ENCODE results near the gene LETM1.

The LETM1 gene

DNA sequence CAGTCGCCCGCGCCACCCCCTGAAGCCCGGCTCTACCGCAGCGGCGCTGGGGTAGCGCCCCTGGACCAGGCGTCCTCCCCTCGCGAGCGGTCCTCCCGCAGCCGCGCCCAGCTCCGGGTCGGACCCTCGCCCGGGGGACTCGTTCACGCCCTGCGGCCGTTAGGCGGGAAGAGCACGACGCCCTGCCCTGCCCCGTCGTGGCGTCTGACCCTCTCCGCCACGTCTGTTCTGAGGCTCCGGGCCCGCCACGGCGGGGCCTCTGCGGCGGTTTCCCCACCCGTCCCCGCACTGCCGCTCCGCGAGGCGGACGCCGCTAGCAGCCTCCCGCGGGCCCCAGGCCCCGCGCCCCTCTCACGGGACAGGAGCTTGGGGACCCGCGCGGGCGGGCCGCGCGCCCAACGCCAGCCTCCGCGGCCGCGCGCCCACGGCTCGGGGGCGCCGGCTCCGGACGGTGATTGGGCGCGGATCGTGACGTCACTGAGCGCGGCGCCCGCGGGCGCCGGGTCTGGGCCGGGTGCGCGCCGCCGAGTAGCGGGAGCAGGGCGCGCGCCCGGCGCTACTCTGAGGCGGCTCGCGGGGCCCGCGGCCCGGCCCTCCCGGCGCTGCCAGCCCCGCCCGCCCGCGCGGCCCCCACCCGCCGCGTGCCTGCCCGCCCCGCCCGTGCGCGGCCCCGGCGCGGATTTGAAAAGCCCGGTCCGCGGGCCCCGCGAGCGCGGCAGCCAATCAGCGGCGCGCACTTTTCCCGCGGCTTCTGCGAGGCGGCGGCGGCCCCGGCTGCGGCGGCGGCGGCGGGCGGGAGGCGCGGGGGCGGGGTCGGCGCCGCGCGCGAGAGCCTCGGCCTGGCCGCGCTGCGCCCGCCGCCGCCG is 14.9 kb upstream of the LETM1 start, which contains the start of gene NSD2:
TSS of gene NSD2 (plus strand) at position 816 of the 866 bp plus-strand sequence. CDS start 29,262 bp downstream, outside the sequence.
- peak; percentile 85 to 93 (median 93) for DNase-seq
- POLR2A ChIA-PET: interaction anchor here (1.3 kb wide), 1 partner anchor 14 kb away, joined by 8 read pairs; the partner anchor contains the start of gene LETM1
- Histone ChIP-seq H3K27me3 (replicated peaks in 2 of 5; ENCODE audit: control insufficient read depth in 4 of 5, insufficient read depth in 5 of 5, low read length in 4 of 5) (no peaks in the 10 kb centered on the region), H3K27ac (ENCODE audit: insufficient read depth in 1 of 2, low read depth in 1 of 2, low read length in 2 of 2, poor library complexity in 1 of 2, severe bottlenecking in 2 of 2) (peak within 1 kb of the TSS; percentile 68 to 87), H3K9me3 (ENCODE audit: control extremely low read depth in 1 of 5, control insufficient read depth in 4 of 5, insufficient read depth in 2 of 5, low read depth in 1 of 5, low read length in 4 of 5) (no peaks in the 10 kb centered on the region), H3K4me3 (ENCODE audit: control insufficient read depth in 1 of 7, extremely low read depth in 1 of 7, insufficient read depth in 4 of 7, low read depth in 2 of 7, low read length in 6 of 7) (peak within 1 kb of the TSS; percentile 75 to 93 (median 82)), H3K36me3 (ENCODE audit: control insufficient read depth in 4 of 4, insufficient read depth in 4 of 4, low read length in 3 of 4) (no peaks in the 10 kb centered on the region), H3K4me1 (ENCODE audit: control extremely low read depth in 1 of 4, control insufficient read depth in 4 of 4, insufficient read depth in 4 of 4, low read length in 3 of 4) (peaks cover 12 to 41% (median 31%) of the 10 kb centered on the region in 4 experiments)
- CTCF ChIA-PET: interaction anchor here (1.0 to 1.6 kb wide), 4 partner anchors 9 to 29 kb away, joined by 3 to 7 read pairs (median 4); no protein-coding TSS in a partner anchor
- 0% methylated on average over 81 of the region's 155 CpGs for WGBS (ENCODE audit: insufficient coverage)

DNA sequence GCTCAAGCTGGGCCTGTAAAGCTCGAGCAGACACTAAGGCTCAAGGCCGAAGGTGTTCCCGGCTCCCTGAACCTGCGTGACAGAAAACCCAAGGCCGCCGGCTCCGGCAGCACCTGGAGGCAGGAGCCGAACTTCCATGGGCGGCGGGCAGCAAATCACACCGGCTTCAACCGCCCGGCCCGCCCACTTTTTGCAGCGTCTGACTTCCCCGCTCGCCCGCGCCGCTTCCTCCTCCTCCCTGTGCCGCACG is 14.3 kb upstream of the LETM1 start:
- ChIA-PET POLR2A (interaction anchor here (1.3 kb wide), 1 partner anchor 14 kb away, joined by 8 read pairs; the partner anchor contains the start of gene LETM1), CTCF (interaction anchor here (1.0 to 1.6 kb wide), 4 partner anchors 9 to 29 kb away, joined by 3 to 7 read pairs (median 4); no protein-coding TSS in a partner anchor)
- 0% methylated on average over 22 of the region's 22 CpGs for WGBS (ENCODE audit: insufficient coverage)

DNA sequence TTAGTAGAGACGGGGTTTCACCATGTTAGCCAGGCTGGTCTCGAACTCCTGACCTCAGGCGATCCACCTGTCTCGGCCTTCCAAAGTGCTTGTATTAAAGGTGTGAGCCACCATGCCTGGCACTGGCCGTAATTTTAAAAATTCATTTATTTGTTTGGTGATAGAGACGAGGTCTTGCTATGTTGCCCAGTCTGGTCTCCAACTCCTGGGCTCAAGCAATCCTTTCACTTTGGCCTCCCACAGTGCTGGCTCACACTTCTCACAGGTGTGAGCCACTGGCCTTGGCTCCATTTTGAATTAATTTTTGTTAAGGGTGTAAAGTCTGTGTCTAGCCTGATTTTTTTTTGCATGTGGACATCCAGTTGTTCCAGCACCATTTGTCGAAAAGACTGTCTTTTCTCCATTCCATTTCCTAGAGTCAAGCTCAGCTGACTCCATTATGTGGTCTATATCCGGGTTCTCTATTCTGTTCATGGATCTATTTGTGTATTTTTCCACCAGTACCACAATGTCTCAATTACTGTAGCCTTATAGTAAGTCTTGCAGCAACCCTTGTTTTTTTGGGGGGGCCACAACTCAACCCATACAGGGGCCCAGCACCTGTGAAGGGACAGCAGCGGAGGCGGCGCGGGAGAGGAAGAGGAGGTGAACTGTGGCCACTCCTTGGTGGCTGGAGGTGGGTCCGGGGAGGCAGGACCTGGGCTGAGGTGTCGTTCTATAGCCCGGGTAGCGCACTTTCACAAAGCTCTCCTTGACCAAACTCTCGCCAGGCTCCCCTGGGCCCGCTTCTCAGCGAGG is 13.8 kb upstream of the LETM1 start:
- no peak for DNase-seq
- 41% methylated on average over 11 of the region's 19 CpGs for WGBS (ENCODE audit: insufficient coverage)
- POLR2A ChIA-PET: interaction anchor here (1.3 kb wide), 1 partner anchor 13 kb away, joined by 8 read pairs; the partner anchor contains the start of gene LETM1
- Histone ChIP-seq H3K9me3 (ENCODE audit: control extremely low read depth in 1 of 5, control insufficient read depth in 4 of 5, insufficient read depth in 2 of 5, low read depth in 1 of 5, low read length in 4 of 5) (no peaks in the 10 kb centered on the region), H3K27me3 (replicated peaks in 2 of 5; ENCODE audit: control insufficient read depth in 4 of 5, insufficient read depth in 5 of 5, low read length in 4 of 5) (no peaks in the 10 kb centered on the region), H3K36me3 (ENCODE audit: control insufficient read depth in 4 of 4, insufficient read depth in 4 of 4, low read length in 3 of 4) (no peaks in the 10 kb centered on the region), H3K4me3 (ENCODE audit: control insufficient read depth in 1 of 7, extremely low read depth in 1 of 7, insufficient read depth in 4 of 7, low read depth in 2 of 7, low read length in 6 of 7) (peak overlapping the region; percentile 65 to 84 (median 77)), H3K27ac (ENCODE audit: insufficient read depth in 1 of 2, low read depth in 1 of 2, low read length in 2 of 2, poor library complexity in 1 of 2, severe bottlenecking in 2 of 2) (peak overlapping the region; percentile 68 to 85), H3K4me1 (ENCODE audit: control extremely low read depth in 1 of 4, control insufficient read depth in 4 of 4, insufficient read depth in 4 of 4, low read length in 3 of 4) (peaks cover 12 to 37% (median 31%) of the 10 kb centered on the region in 4 experiments)
- CTCF ChIA-PET: interaction anchor here (1.0 to 1.8 kb wide), 6 partner anchors 8 to 30 kb away, joined by 3 to 7 read pairs (median 4); no protein-coding TSS in a partner anchor

More for the DNA sequence above, 14.3 kb upstream of the LETM1 start:
- peaks cover 12 to 38% (median 31%) of the 10 kb centered on the region in 4 experiments for H3K4me1 ChIP-seq (ENCODE audit: control extremely low read depth in 1 of 4, control insufficient read depth in 4 of 4, insufficient read depth in 4 of 4, low read length in 3 of 4)
- no peaks in the 10 kb centered on the region for H3K9me3 ChIP-seq (ENCODE audit: control extremely low read depth in 1 of 5, control insufficient read depth in 4 of 5, insufficient read depth in 2 of 5, low read depth in 1 of 5, low read length in 4 of 5)
- peak overlapping the region; percentile 68 to 85 for H3K27ac ChIP-seq (ENCODE audit: insufficient read depth in 1 of 2, low read depth in 1 of 2, low read length in 2 of 2, poor library complexity in 1 of 2, severe bottlenecking in 2 of 2)
- H3K4me3 ChIP-seq (ENCODE audit: control insufficient read depth in 1 of 7, extremely low read depth in 1 of 7, insufficient read depth in 4 of 7, low read depth in 2 of 7, low read length in 6 of 7): peak overlapping the region; percentile 65 to 84 (median 77)
- peak; percentile 87 to 94 (median 91) for DNase-seq
- no peaks in the 10 kb centered on the region for H3K36me3 ChIP-seq (ENCODE audit: control insufficient read depth in 4 of 4, insufficient read depth in 4 of 4, low read length in 3 of 4)
- no peaks in the 10 kb centered on the region for H3K27me3 ChIP-seq (replicated peaks in 2 of 5; ENCODE audit: control insufficient read depth in 4 of 5, insufficient read depth in 5 of 5, low read length in 4 of 5)

DNA sequence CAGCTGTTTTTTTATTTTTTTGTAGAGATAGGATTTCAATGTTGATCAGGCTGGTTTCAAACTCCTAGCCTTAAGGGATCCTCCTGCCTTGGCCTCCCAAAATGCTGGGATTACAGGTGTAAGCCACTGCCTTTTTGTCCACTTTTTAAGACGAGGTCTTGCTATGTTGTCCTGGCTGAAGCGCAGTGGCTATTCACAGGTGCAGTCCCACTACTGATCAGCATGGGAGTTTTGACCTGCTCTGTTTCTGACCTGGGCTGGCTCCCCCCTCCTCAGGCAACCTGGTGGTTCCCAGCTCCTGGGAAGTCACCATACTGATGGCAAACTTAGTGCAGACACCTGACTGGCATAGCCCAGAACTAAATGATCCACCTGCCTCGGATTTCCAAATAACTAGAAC is 13.0 kb upstream of the LETM1 start:
- Histone ChIP-seq H3K9me3 (ENCODE audit: control extremely low read depth in 1 of 5, control insufficient read depth in 4 of 5, insufficient read depth in 2 of 5, low read depth in 1 of 5, low read length in 4 of 5) (no peaks in the 10 kb centered on the region), H3K4me1 (ENCODE audit: control extremely low read depth in 1 of 4, control insufficient read depth in 4 of 4, insufficient read depth in 4 of 4, low read length in 3 of 4) (peaks cover 12 to 33% (median 27%) of the 10 kb centered on the region in 4 experiments), H3K27me3 (replicated peaks in 2 of 5; ENCODE audit: control insufficient read depth in 4 of 5, insufficient read depth in 5 of 5, low read length in 4 of 5) (no peaks in the 10 kb centered on the region), H3K4me3 (ENCODE audit: control insufficient read depth in 1 of 7, extremely low read depth in 1 of 7, insufficient read depth in 4 of 7, low read depth in 2 of 7, low read length in 6 of 7) (no peak overlapping the region), H3K36me3 (ENCODE audit: control insufficient read depth in 4 of 4, insufficient read depth in 4 of 4, low read length in 3 of 4) (no peaks in the 10 kb centered on the region), H3K27ac (ENCODE audit: insufficient read depth in 1 of 2, low read depth in 1 of 2, low read length in 2 of 2, poor library complexity in 1 of 2, severe bottlenecking in 2 of 2) (no peak overlapping the region)
- ChIA-PET POLR2A (interaction anchor here (0.6 kb wide), 1 partner anchor 66 kb away, joined by 3 read pairs; no protein-coding TSS in a partner anchor), CTCF (interaction anchor here (1.0 to 1.8 kb wide), 3 partner anchors 9 to 30 kb away, joined by 3 to 7 read pairs (median 4); no protein-coding TSS in a partner anchor)
- 89% methylated on average over 3 of the region's 3 CpGs for WGBS (ENCODE audit: insufficient coverage)
- no peak for DNase-seq

DNA sequence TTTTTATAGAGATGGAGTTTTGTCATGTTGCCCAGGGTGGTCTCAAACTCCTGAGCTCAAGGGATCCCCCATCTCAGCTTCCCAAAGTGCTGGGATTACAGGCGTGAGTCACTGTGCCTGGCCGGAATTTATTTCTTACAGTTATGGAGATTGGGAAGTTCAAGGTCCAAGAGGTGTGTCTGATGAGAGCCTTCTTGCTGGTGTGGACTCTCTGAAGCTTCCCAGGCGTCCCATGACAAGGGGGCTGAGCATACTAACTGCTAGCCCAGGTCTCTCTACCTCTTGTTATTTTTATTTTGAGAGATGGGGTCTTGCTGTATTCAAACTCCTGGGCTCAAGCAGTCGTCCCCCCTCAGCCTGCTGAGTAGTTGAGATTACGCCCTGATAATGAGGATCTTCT is 12.3 kb upstream of the LETM1 start:
- H3K27me3 ChIP-seq (replicated peaks in 2 of 5; ENCODE audit: control insufficient read depth in 4 of 5, insufficient read depth in 5 of 5, low read length in 4 of 5): no peaks in the 10 kb centered on the region
- no peaks in the 10 kb centered on the region for H3K9me3 ChIP-seq (ENCODE audit: control extremely low read depth in 1 of 5, control insufficient read depth in 4 of 5, insufficient read depth in 2 of 5, low read depth in 1 of 5, low read length in 4 of 5)
- no peak overlapping the region for H3K27ac ChIP-seq (ENCODE audit: insufficient read depth in 1 of 2, low read depth in 1 of 2, low read length in 2 of 2, poor library complexity in 1 of 2, severe bottlenecking in 2 of 2)
- CTCF ChIA-PET: interaction anchor here (1.1 to 1.8 kb wide), 2 partner anchors 12 to 30 kb away, joined by 3 to 7 read pairs; no protein-coding TSS in a partner anchor
- peaks cover 12 to 33% (median 23%) of the 10 kb centered on the region in 4 experiments for H3K4me1 ChIP-seq (ENCODE audit: control extremely low read depth in 1 of 4, control insufficient read depth in 4 of 4, insufficient read depth in 4 of 4, low read length in 3 of 4)
- no peaks in the 10 kb centered on the region for H3K36me3 ChIP-seq (ENCODE audit: control insufficient read depth in 4 of 4, insufficient read depth in 4 of 4, low read length in 3 of 4)
- DNase-seq: no peak
- POLR2A ChIA-PET: no interaction called here
- H3K4me3 ChIP-seq (ENCODE audit: control insufficient read depth in 1 of 7, extremely low read depth in 1 of 7, insufficient read depth in 4 of 7, low read depth in 2 of 7, low read length in 6 of 7): no peak overlapping the region
- WGBS (ENCODE audit: insufficient coverage): 94% methylated on average over 3 of the region's 5 CpGs

DNA sequence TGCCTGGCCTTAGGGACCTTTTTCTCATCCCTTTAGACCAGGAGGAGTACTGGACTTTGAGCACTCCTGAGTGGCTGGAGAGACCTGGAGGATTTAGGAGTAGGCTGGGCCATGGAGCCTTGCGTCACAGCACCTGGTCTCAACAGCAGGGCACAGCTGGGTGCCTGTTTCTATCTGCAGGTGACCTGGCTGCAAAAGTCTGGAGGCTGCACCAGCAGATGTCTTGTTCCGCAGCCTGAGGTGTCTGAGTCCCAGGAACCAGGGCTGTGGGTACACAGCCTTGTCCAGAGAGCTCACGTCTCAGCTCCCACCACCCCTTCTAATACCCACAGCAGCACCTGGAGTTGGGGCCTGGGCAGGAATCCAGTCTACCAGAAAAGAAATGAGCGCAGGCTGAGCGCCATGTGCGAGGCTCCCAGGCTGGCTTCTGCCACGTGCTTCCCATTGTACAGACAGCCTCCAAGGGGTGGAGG is 10.3 kb upstream of the LETM1 start:
- Histone ChIP-seq H3K36me3 (ENCODE audit: control insufficient read depth in 4 of 4, insufficient read depth in 4 of 4, low read length in 3 of 4) (no peaks in the 10 kb centered on the region), H3K27ac (ENCODE audit: insufficient read depth in 1 of 2, low read depth in 1 of 2, low read length in 2 of 2, poor library complexity in 1 of 2, severe bottlenecking in 2 of 2) (no peak overlapping the region), H3K4me1 (ENCODE audit: control extremely low read depth in 1 of 4, control insufficient read depth in 4 of 4, insufficient read depth in 4 of 4, low read length in 3 of 4) (peaks cover 4 to 34% (median 27%) of the 10 kb centered on the region in 4 experiments), H3K27me3 (replicated peaks in 2 of 5; ENCODE audit: control insufficient read depth in 4 of 5, insufficient read depth in 5 of 5, low read length in 4 of 5) (no peaks in the 10 kb centered on the region), H3K4me3 (ENCODE audit: control insufficient read depth in 1 of 7, extremely low read depth in 1 of 7, insufficient read depth in 4 of 7, low read depth in 2 of 7, low read length in 6 of 7) (no peak overlapping the region), H3K9me3 (ENCODE audit: control extremely low read depth in 1 of 5, control insufficient read depth in 4 of 5, insufficient read depth in 2 of 5, low read depth in 1 of 5, low read length in 4 of 5) (no peaks in the 10 kb centered on the region)
- 100% methylated on average over 6 of the region's 7 CpGs for WGBS (ENCODE audit: insufficient coverage)
- POLR2A ChIA-PET: interaction anchor here (0.8 kb wide), 1 partner anchor 27 kb away, joined by 3 read pairs; no protein-coding TSS in a partner anchor
- CTCF ChIA-PET: interaction anchor here (1.0 to 3.2 kb wide), 5 partner anchors 9 to 36 kb away, joined by 3 to 12 read pairs (median 3); no protein-coding TSS in a partner anchor
- DNase-seq: no peak

Measured in common myeloid progenitor, CD34-positive (primary cell).